Neural cell (in vitro differentiated cells): Measurements from ENCODE around the gene NFATC3. TPM values are rescaled to one million over a fixed set of nuclear protein-coding genes. Genes with fewer than 3 reads are reported as not detected.

Source experiments
- H2AFZ ChIP-seq: fragments of 200-600, 300-800 bp; sonication (generic), shearing (Covaris generic); 2 replicates; pipeline ENCODE4 v1.6.0; 2014; ENCODE audit warnings: low read depth, mild to moderate bottlenecking, antibody characterized with exemption, low read length, moderate library complexity
- H3F3A ChIP-seq: fragments of 200-600 bp; shearing (Covaris generic); 2 replicates; pipeline ENCODE4 v1.6.1; 2016; ENCODE audit warnings: mild to moderate bottlenecking, moderate library complexity, mixed read lengths, antibody characterized with exemption, low read length; ENCODE audit not compliant: insufficient read depth, poor library complexity, severe bottlenecking
- H3K27ac ChIP-seq: fragments of 200-600, 300-800 bp; sonication (generic), shearing (Covaris generic); 2 replicates; pipeline ENCODE4 v1.5.1; 2014; ENCODE audit warnings: mild to moderate bottlenecking, low read length, moderate library complexity
- H3K27me3 ChIP-seq: fragments of 300-800, 200-600 bp; sonication (generic), shearing (Covaris generic); 2 replicates; pipeline ENCODE4 v1.6.0; 2014; ENCODE audit warnings: mild to moderate bottlenecking, low read depth, low read length, moderate library complexity; ENCODE audit not compliant: insufficient read depth
- H3K36me3 ChIP-seq: fragments of 300-800, 200-600 bp; sonication (generic), shearing (Covaris generic); 2 replicates; pipeline ENCODE4 v1.5.1; 2014; ENCODE audit warnings: mild to moderate bottlenecking, antibody characterized with exemption, low read length, moderate library complexity; ENCODE audit not compliant: insufficient read depth
- H3K4me2 ChIP-seq: fragments of 300-800, 200-600 bp; sonication (generic), shearing (Covaris generic); 2 replicates; pipeline ENCODE4 v1.6.0; 2014; ENCODE audit warnings: mild to moderate bottlenecking, low read length
- H3K4me3 ChIP-seq: fragments of 300-800, 200-600 bp; sonication (generic), shearing (Covaris generic); 2 replicates; pipeline ENCODE4 v1.5.1; 2014; ENCODE audit warnings: mild to moderate bottlenecking, low read length, moderate library complexity
- H3K79me2 ChIP-seq: fragments of 200-600 bp; shearing (Covaris generic); replicated peaks from 2 replicates; pipeline ENCODE4 v1.6.0; 2014; ENCODE audit warnings: mild to moderate bottlenecking, low read length, moderate library complexity; ENCODE audit not compliant: insufficient read depth
- H3K9ac ChIP-seq: fragments of 300-800, 200-600 bp; sonication (generic), shearing (Covaris generic); 2 replicates; pipeline ENCODE4 v1.6.1; 2016; ENCODE audit warnings: mild to moderate bottlenecking, low read length, mixed read lengths
- H3K9me2 ChIP-seq: fragments of 200-600 bp; shearing (Covaris generic); 2 replicates; pipeline ENCODE4 v1.6.1; 2016; ENCODE audit warnings: mild to moderate bottlenecking, low read length, mixed read lengths; ENCODE audit not compliant: insufficient read depth
- H3K9me3 ChIP-seq: fragments of 200-600, 300-800 bp; sonication (generic), shearing (Covaris generic); 2 replicates; pipeline ENCODE4 v1.6.1; 2016; ENCODE audit warnings: mild to moderate bottlenecking, mixed run types, low read length, moderate library complexity, mixed read lengths
- H4K20me1 ChIP-seq: fragments of 200-600 bp; shearing (Covaris generic); 2 replicates; pipeline ENCODE4 v1.6.1; 2016; ENCODE audit warnings: mild to moderate bottlenecking, mixed run types; ENCODE audit not compliant: insufficient read depth
- CTCF ChIP-seq: fragments of 450-650 bp; IDR thresholded peaks from 2 replicates; pipeline ENCODE4 v1.5.1; 2014; ENCODE audit warnings: antibody characterized with exemption, mild to moderate bottlenecking, moderate library complexity; ENCODE audit not compliant: poor library complexity, severe bottlenecking
- EP300 ChIP-seq: fragments of 450-650 bp; conservative IDR thresholded peaks from 2 replicates; pipeline ENCODE4 v1.6.1; 2014; ENCODE audit warnings: antibody characterized with exemption, mild to moderate bottlenecking, moderate library complexity; ENCODE audit not compliant: poor library complexity, severe bottlenecking
- EZH2 ChIP-seq: fragments of 200-600, 300-800 bp; shearing (Covaris generic), sonication (generic); IDR thresholded peaks from 2 replicates; pipeline ENCODE4 v1.6.1; 2014; ENCODE audit warnings: antibody characterized with exemption, low read length, borderline replicate concordance, mild to moderate bottlenecking; ENCODE audit not compliant: insufficient read depth, poor library complexity, severe bottlenecking
- MXI1 ChIP-seq: fragments of 450-650 bp; conservative IDR thresholded peaks from 2 replicates; pipeline ENCODE4 v1.6.1; 2014; ENCODE audit warnings: antibody characterized with exemption, mild to moderate bottlenecking; ENCODE audit not compliant: poor library complexity, severe bottlenecking
- POLR2AphosphoS5 ChIP-seq: IDR thresholded peaks from 2 replicates; pipeline ENCODE4 v1.6.1; 2012
- RAD21 ChIP-seq: fragments of 450-650 bp; conservative IDR thresholded peaks from 2 replicates; pipeline ENCODE4 v1.6.1; 2014; ENCODE audit warnings: antibody characterized with exemption, mild to moderate bottlenecking, moderate library complexity
- SMC3 ChIP-seq: fragments of 450-650 bp; conservative IDR thresholded peaks from 2 replicates; pipeline ENCODE4 v1.6.1; 2014; ENCODE audit warnings: antibody characterized with exemption, mild to moderate bottlenecking, moderate library complexity; ENCODE audit not compliant: poor library complexity
- TAF1 ChIP-seq: IDR thresholded peaks from 2 replicates; pipeline ENCODE4 v1.6.1; 2012; ENCODE audit warnings: low read depth
- polyA plus RNA-seq: library from polyadenylated mRNA; depleted of rRNA; stranded (reverse); fragments of >200 nt; gene quantifications from 2 replicates; pipeline ENCODE4 v1.2.3, GENCODE V29; 2014
- TF ChIP-seq, protein P1 (sequence below): IDR thresholded peaks from 2 replicates; pipeline ENCODE4 v1.6.1; 2012; ENCODE audit warnings: borderline replicate concordance

The NFATC3 gene
- polyA plus RNA-seq, 1 donor from 2014 or later, result 6.2 TPM

- TF ChIP-seq, protein P1, sequence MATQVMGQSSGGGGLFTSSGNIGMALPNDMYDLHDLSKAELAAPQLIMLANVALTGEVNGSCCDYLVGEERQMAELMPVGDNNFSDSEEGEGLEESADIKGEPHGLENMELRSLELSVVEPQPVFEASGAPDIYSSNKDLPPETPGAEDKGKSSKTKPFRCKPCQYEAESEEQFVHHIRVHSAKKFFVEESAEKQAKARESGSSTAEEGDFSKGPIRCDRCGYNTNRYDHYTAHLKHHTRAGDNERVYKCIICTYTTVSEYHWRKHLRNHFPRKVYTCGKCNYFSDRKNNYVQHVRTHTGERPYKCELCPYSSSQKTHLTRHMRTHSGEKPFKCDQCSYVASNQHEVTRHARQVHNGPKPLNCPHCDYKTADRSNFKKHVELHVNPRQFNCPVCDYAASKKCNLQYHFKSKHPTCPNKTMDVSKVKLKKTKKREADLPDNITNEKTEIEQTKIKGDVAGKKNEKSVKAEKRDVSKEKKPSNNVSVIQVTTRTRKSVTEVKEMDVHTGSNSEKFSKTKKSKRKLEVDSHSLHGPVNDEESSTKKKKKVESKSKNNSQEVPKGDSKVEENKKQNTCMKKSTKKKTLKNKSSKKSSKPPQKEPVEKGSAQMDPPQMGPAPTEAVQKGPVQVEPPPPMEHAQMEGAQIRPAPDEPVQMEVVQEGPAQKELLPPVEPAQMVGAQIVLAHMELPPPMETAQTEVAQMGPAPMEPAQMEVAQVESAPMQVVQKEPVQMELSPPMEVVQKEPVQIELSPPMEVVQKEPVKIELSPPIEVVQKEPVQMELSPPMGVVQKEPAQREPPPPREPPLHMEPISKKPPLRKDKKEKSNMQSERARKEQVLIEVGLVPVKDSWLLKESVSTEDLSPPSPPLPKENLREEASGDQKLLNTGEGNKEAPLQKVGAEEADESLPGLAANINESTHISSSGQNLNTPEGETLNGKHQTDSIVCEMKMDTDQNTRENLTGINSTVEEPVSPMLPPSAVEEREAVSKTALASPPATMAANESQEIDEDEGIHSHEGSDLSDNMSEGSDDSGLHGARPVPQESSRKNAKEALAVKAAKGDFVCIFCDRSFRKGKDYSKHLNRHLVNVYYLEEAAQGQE, result no peak
- TF ChIP-seq EP300 (no peak), MXI1 (no peak), POLR2AphosphoS5 (no peak), EZH2 (no peak), CTCF (no peak), RAD21 (no peak), TAF1 (no peak), SMC3 (no peak)
- no peaks in the 10 kb centered on the region for H3K9me3 ChIP-seq
- no peak overlapping the region for H3K27ac ChIP-seq
- no peaks in the 10 kb centered on the region for H3K9me2 ChIP-seq
- no peaks in the 10 kb centered on the region for H3K79me2 ChIP-seq
- no peaks in the 10 kb centered on the region for H4K20me1 ChIP-seq
- H3F3A ChIP-seq, result no peaks in the 10 kb centered on the region
- H3K4me2 ChIP-seq, result no peak overlapping the region
- no peaks in the 10 kb centered on the region for H3K36me3 ChIP-seq
- peak overlapping the region; percentile 75 for H3K4me3 ChIP-seq
- no peak overlapping the region for H3K9ac ChIP-seq
- H2AFZ ChIP-seq, result no peak overlapping the region
- peaks cover 49% of the 10 kb centered on the region for H3K27me3 ChIP-seq
Measured at GRCh38 chr16:68236137-68236825, 151.1 kb downstream of the NFATC3 start.

DNA sequence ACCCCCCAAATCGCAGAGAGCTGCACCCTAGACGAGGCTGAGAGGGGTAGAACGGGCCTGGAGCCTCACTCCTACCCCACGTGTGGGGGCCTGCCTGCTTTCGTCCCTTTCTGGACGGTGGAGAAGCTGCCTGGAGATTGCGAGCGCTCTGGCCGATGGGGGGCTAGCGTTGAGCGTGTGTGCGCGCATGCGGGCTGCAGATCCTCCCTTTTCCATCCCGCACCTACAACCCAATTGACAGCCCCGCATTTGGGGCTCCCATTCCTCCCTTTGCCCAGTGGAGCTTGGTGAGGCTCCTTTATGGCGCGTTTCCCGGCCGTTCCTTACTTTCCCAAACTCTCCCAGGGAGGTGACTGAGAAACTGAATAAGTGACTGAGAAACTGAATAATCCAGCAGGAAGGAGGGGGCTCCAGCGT is 151.7 kb downstream of the NFATC3 start:
- H3K4me2 ChIP-seq, result peak overlapping the region; percentile 35
- no peak overlapping the region for H3K27ac ChIP-seq
- H3K9me3 ChIP-seq, result no peaks in the 10 kb centered on the region
- peak overlapping the region; percentile 75 for H3K4me3 ChIP-seq
- no peaks in the 10 kb centered on the region for H3K79me2 ChIP-seq
- H4K20me1 ChIP-seq, result no peaks in the 10 kb centered on the region
- H3F3A ChIP-seq, result no peaks in the 10 kb centered on the region
- no peaks in the 10 kb centered on the region for H3K36me3 ChIP-seq
- H3K9ac ChIP-seq, result peak overlapping the region; percentile 36
- H3K27me3 ChIP-seq, result peaks cover 49% of the 10 kb centered on the region
- TF ChIP-seq EZH2 (no peak), MXI1 (no peak)
- no peak overlapping the region for H2AFZ ChIP-seq
- H3K9me2 ChIP-seq, result no peaks in the 10 kb centered on the region
